Stomach (tissue), 4 donors: ENCODE measurements around the gene CRTAC1.

ENCODE experiments used
- CTCF ChIP-seq, 7 experiments: fragments of 450-650 bp in 4 of 7; fragments of 200-600 bp in 3 of 7; sonication (generic) in 3 of 7; IDR thresholded peaks; one replicate each; pipeline ENCODE4 v1.5.1; 2016 to 2019; ENCODE audit warnings: antibody characterized with exemption in 7 of 7, control low read depth in 2 of 7, mild to moderate bottlenecking in 1 of 7
- POLR2A ChIP-seq, 4 donors: fragments of 450-650 bp; IDR thresholded peaks; one replicate each; pipeline ENCODE4 v1.6.1; 2016; ENCODE audit warnings: antibody characterized with exemption in 4 of 4, control low read depth in 2 of 4, mild to moderate bottlenecking in 1 of 4, moderate library complexity in 1 of 4

GRCh38 chr10:97895915-97896314 lies 134.5 kb downstream of the CRTAC1 start:
- TF ChIP-seq CTCF (IDR thresholded peaks at IDR 0.05) (no peak), POLR2A (IDR thresholded peaks at IDR 0.05) (no peak)
